NCI-H1417 (cell line): ENCODE measurements around the gene CENPT.
"Not testable (repeated sequence)": the region's sequence is repeated elsewhere in the genome, so short reads cannot be mapped to it uniquely, and the experiment has no call there.

ENCODE experiments used
- DNase-seq, 3 experiments: peaks; one replicate each; lab custom pipeline; 2025; lab: John Stamatoyannopoulos, UW

CENPT gene

GRCh38 chr16:67848118-67848517 is 625 bp upstream of the CENPT start:
- DNase-seq, result no peak

GRCh38 chr16:67846320-67847063 is 1.0 kb downstream of the CENPT start, which contains the start of gene NUTF2:
TSS of gene NUTF2 (plus strand) at chr16:67846933. CDS start at chr16:67865131, 18,198 bp downstream.
- peak; percentile 89 to 97 (median 96) for DNase-seq

DNA sequence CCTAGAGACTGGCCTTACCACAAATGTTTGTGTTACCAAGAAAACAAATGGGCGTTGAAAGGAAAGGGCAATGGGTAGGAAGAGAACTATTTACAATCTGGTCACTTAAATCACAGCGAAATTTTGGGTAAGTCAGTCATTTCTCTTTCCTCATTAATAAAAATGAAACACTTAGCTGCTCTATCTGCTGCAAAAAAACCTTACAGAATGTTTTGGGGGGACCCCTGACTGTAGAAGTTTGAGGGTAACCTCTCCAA is 1.5 kb downstream of the CENPT start:
- DNase-seq, result no peak

DNA sequence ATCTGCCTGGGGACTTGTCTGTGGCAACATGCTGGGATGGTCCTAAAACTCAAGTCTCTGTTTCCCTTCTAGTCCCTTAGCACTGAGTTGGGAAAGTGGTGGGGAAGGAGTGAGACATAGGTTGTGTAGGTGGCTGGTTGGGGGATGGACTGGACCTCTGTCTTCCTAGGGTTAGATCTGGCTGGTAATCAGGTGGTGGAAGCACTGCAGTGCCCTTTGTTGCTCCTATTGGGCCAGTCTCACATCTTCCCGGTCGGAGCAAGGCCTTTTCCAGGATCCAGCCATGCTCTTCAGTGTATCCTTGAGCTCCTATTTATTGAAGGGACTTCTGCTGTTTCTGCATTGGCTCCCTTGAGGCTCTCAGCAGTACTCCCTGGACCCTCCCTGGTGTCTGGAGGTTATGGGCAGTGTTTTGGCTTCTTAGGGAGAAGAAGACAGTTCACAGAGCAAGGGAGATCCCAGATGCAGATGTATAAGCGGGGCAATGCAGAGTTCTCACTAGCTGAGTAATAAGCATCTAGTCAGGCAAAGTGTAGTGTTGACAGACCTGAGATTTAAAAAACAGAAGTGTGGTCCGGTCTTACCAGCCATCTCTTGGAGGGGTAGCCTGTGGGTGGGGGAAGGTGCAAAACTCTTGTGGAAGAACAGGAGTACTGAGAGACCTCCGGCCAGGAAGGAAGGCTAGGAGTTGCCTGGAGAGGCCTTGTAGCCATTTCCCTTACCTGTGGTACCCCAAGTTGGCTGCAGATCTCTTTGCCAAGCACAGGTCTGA is 2.0 kb downstream of the CENPT start:
- DNase-seq, result no peak

GRCh38 chr16:67844497-67844896 is 3.0 kb downstream of the CENPT start:
- no peak for DNase-seq

DNA sequence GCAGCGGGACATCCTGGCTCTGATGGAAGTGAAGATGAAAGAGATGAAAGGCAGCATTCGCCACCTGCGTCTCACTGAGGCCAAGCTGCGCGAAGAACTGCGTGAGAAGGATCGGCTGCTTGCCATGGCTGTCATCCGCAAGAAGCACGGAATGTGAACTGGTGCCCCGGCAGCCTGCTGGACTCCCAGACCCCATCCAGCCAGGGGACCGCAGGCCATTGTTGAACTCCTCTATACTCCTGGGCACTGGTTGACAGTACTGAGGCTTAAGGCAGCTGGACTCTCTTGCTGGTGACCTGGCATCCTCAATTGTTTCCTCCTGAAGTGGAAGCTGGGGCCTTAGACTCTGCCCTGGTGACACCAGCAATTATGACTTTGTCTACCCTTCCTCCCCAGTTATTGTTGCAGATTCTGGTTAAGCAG is 4.1 kb downstream of the CENPT start:
- no peak for DNase-seq

DNA sequence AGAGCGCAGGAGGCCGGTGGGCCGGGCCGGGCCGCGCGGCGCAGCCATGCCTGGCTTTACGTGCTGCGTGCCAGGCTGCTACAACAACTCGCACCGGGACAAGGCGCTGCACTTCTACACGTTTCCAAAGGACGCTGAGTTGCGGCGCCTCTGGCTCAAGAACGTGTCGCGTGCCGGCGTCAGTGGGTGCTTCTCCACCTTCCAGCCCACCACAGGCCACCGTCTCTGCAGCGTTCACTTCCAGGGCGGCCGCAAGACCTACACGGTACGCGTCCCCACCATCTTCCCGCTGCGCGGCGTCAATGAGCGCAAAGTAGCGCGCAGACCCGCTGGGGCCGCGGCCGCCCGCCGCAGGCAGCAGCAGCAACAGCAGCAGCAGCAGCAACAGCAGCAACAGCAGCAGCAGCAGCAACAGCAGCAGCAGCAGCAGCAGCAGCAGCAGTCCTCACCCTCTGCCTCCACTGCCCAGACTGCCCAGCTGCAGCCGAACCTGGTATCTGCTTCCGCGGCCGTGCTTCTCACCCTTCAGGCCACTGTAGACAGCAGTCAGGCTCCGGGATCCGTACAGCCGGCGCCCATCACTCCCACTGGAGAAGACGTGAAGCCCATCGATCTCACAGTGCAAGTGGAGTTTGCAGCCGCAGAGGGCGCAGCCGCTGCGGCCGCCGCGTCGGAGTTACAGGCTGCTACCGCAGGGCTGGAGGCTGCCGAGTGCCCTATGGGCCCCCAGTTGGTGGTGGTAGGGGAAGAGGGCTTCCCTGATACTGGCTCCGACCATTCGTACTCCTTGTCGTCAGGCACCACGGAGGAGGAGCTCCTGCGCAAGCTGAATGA is 4.8 kb downstream of the CENPT start:
- DNase-seq, result peak; percentile 39 to 88 (median 73)

DNA sequence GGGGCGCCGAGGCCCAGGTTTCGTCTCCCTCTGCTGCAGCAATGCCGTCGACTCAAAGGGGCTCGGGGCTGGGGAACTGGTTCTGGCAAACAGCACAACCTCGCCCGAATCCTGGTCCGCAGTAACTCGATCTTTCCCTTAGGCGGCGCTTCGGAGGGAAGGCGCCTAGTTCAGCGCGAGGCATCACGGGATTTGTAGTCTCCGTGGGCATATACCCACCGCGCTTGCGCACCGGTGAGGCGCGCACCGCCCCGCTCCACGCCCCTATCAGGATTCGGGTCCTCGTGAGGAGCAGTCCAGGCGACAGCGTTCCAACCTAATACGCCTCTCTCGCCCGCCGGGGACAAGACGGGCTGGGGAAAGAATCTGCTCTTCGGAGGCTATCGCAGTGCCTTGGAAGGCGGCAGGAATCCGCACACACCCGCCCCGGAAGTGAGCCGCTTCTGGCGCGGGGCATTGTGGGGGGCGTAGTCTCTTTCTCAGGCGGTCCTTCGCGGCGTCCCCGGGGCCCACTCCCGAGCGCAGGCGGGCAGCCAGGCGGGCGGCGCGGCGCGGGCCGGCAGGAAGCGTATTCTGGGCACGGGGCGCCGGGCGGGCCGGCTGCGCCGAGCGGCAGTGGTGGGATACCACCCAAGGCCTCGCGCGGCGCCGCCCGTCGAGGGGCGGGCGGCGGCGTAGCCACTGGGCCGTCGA is 5.5 kb downstream of the CENPT start, which contains the start of gene THAP11:
Gene THAP11, plus strand, starts transcription at position 505 of the 693 bp plus-strand sequence. CDS start 235 bp downstream, outside the sequence.
- peak; percentile 95 to 97 (median 96) for DNase-seq

- no peak for DNase-seq
These were observed 6.2 kb downstream of the CENPT start for GRCh38 chr16:67841198-67841815.

DNA sequence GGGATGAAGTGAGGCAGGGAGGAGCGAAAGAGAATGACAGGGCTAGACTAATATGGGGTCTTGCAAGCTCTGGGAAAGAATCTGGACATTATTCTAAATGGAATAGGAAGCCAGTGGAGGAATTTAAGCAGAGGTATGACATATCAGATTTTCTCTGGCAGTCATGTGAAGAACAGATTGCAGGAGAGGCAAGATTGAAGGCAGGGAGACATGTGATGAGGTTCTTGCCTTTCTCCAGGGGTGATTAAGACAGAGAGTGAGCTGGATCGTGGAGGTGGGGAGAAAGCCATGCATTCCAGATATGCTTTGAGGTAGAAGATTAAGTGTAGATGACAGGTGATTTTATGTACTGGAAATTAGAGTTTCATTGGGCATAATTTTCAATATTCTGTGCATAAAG is 9.7 kb downstream of the CENPT start:
- DNase-seq, result no peak

DNA sequence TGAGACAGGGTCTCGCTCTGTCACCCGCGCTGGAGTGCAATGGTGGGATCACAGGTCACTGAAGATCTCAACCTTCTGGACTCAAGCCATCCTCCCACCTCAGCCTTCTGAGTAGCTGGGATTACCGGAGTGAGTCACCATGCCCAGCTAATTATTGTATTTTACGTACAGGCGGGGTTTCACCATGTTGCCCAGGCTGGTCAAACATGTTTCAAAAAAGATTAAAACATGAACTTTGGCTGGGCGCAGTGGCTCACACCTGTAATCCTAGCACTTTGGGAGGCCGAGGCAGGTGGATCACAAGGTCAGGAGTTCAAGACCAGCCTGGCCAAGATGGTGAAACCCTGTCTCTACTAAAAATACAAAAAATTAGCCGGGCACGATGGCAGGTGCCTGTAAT is 10.3 kb downstream of the CENPT start:
- DNase-seq, result not testable (repeated sequence)

GRCh38 chr16:67834242-67834614 is 13.3 kb downstream of the CENPT start:
- DNase-seq, result no peak

- peak; percentile 86 to 92 (median 88) for DNase-seq
These were observed 13.9 kb downstream of the CENPT start for GRCh38 chr16:67833415-67834241.

DNA sequence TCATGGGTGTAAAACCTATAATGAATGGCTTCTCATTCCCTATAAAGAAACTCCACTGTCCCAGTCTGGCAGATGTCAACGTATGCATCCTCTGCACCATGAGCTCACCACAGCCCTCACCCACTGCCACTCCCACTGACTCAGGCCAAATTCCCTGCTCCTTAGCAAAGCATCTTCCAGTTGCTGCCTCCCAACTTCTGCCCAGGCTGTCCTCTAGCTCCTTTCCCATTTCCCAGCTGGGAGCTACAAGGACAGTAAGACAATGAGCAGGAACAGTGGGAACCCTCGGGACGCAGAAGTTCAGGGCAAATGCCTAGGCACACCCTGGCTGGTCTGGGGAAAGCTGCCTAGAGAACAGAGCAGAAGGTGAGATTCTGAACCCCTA is 14.5 kb downstream of the CENPT start:
- DNase-seq, result no peak

DNA sequence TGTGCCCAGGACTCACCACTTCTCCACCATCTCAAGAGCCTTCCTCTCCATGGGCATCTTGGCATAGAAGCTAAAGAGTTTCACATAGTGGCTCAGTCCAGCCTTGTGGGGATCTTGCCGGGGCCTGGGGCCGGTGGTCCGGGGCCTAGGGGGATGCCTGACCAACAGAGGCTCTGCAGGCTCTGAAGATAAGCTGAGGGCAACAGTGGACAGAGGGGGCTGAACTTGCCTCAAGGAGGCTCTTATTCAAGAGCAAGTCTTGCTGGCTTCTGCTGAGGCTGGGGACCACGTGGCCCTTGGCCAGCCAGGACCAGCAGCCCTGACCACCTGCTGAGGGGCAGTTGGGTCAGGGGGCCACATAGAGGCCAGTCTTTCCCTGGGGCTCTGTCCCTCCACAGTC is 18.8 kb downstream of the CENPT start:
- DNase-seq, result no peak

DNA sequence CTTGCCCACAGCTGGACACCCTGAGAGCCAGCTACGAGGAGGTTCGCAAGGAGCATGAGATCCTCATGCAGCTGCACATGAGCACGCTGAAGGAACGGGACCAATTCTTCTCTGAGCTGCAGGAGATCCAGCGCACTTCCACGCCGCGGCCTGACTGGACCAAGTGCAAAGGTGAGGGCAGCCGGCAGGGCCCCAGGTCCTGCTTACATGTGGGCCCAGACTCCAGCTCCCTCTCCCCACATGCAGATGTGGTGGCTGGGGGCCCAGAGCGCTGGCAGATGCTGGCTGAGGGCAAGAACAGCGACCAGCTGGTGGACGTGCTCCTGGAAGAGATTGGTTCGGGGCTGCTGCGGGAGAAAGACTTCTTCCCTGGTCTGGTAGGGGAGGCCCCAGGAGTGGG is 21.6 kb downstream of the CENPT start:
- no peak for DNase-seq

GRCh38 chr16:67825119-67825518 is 22.4 kb downstream of the CENPT start:
- no peak for DNase-seq

DNA sequence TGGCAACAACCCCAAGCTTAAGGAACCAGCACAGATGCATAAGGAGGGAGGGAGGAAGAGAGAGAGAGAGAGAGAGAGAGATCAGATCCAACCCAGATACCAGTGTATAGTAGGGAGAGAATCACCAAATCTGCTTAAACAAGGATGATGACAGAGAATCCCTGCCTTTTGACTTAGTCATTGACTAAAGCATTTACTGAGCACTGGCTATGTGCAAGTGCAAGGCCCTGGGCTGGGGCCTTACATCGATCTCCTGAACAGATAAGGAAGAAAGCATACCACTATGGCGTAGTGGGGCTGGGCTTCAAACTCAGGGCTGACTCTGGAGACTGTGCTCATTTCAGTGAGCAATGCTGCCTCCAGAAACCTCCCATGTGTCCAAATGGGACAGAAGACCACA is 25.0 kb downstream of the CENPT start:
- no peak for DNase-seq

GRCh38 chr16:67820608-67821259 is 26.8 kb downstream of the CENPT start:
- DNase-seq, result no peak

DNA sequence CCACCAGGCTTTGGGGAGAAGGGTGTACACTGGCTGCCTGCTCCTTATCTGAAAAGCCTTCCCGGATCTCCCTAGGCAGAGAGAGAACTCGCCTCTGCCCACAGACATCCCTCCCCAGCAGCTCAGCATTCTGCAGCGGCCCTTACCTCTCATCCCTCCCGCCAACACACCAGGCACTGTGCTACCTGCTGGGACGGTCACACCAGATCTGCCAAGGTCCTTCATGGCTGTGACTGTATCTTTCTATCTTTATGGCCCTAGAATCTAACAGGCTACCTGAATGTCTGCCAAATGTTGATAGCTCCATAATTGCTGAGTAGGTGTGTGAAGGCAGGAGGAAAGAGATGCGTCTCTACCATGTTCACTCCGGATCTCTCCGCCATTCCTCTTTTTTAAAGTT is 32.9 kb downstream of the CENPT start:
- DNase-seq, result no peak
